Hepatocyte (in vitro differentiated cells): ENCODE measurements around the gene BARHL1. TPM values are rescaled to one million over a fixed set of nuclear protein-coding genes. Genes with fewer than 3 reads are reported as not detected.

Source experiments
- DNase-seq: peaks from one replicate; pipeline ENCODE4 v3.0.0-alpha.2; 2016; ENCODE audit warnings: low spot score
- H2AFZ ChIP-seq: fragments of 200-600 bp; sonication (generic); 2 replicates; pipeline ENCODE4 v1.6.0; 2016; ENCODE audit warnings: antibody characterized with exemption, mild to moderate bottlenecking
- H3K27ac ChIP-seq: fragments of 200-600 bp; sonication (generic); 2 replicates; pipeline ENCODE4 v1.5.1; 2016; ENCODE audit warnings: mild to moderate bottlenecking
- H3K27me3 ChIP-seq: fragments of 200-600 bp; sonication (generic); 2 replicates; pipeline ENCODE4 v1.6.1; 2016
- H3K36me3 ChIP-seq: fragments of 200-600 bp; sonication (generic); replicated peaks from 2 replicates; pipeline ENCODE4 v1.5.1; 2016; ENCODE audit warnings: low read depth; ENCODE audit not compliant: insufficient read depth
- H3K4me1 ChIP-seq: fragments of 200-600 bp; sonication (generic); 2 replicates; pipeline ENCODE4 v1.5.1; 2016; ENCODE audit warnings: mild to moderate bottlenecking, moderate library complexity; ENCODE audit not compliant: insufficient read depth
- H3K4me2 ChIP-seq: fragments of 200-600 bp; sonication (generic); 2 replicates; pipeline ENCODE4 v1.6.0; 2016
- H3K4me3 ChIP-seq: fragments of 200-600 bp; sonication (generic); 2 replicates; pipeline ENCODE4 v1.5.1; 2016; ENCODE audit warnings: mild to moderate bottlenecking
- H3K79me2 ChIP-seq: fragments of 200-600 bp; sonication (generic); 2 replicates; pipeline ENCODE4 v1.6.0; 2017; ENCODE audit warnings: mild to moderate bottlenecking
- H3K9me2 ChIP-seq: fragments of 200-600 bp; sonication (generic); replicated peaks from 2 replicates; pipeline ENCODE4 v1.6.0; 2017; ENCODE audit warnings: mild to moderate bottlenecking; ENCODE audit not compliant: insufficient read depth
- H3K9me3 ChIP-seq: fragments of 200-600 bp; sonication (generic); 2 replicates; pipeline ENCODE4 v1.5.1; 2016; ENCODE audit warnings: low read depth, mild to moderate bottlenecking
- H4K20me1 ChIP-seq: fragments of 200-600 bp; sonication (generic); 2 replicates; pipeline ENCODE4 v1.6.0; 2016; ENCODE audit warnings: mild to moderate bottlenecking; ENCODE audit not compliant: insufficient read depth, poor library complexity, severe bottlenecking
- CTCF ChIP-seq: fragments of 200-600 bp; sonication (generic); IDR thresholded peaks from 2 replicates; pipeline ENCODE4 v1.5.1; 2016; ENCODE audit warnings: antibody characterized with exemption, mild to moderate bottlenecking; ENCODE audit not compliant: poor library complexity
- EZH2 ChIP-seq: fragments of 200-600 bp; sonication (generic); IDR thresholded peaks from 2 replicates; pipeline ENCODE4 v1.6.1; 2016; ENCODE audit warnings: antibody characterized with exemption, mild to moderate bottlenecking, borderline replicate concordance
- EZH2phosphoT487 ChIP-seq: fragments of 200-600 bp; sonication (generic); IDR thresholded peaks from one replicate; pipeline ENCODE4 v1.6.1; 2018; ENCODE audit warnings: antibody characterized with exemption, mild to moderate bottlenecking, low read depth, moderate library complexity; ENCODE audit not compliant: unreplicated experiment, severe bottlenecking
- WGBS: methylation state at CpG from one replicate; pipeline ENCODE4 v1.1.6; 2016; ENCODE audit warnings: low lambda C conversion rate; ENCODE audit errors: missing lambda C conversion rate; 5-methylcytosine and 5-hydroxymethylcytosine counted together
- polyA plus RNA-seq: library from polyadenylated mRNA; unstranded; fragments of >200 nt; fragmentation: Nextera tagmentation; extraction: Ambion mirVana; gene quantifications from 2 replicates; pipeline ENCODE4 v1.2.1, GENCODE V29; 2016
- total RNA-seq: library from RNA; depleted of rRNA; stranded (reverse); fragments of >200 nt; gene quantifications from 2 replicates; pipeline ENCODE4 v1.2.3, GENCODE V29; 2014

Gene BARHL1
- total and polyA plus RNA-seq, 2 experiments from 2014 or later = not detected

- no peaks in the 10 kb centered on the region for H3K36me3 ChIP-seq
- H3K9me2 ChIP-seq = no peaks in the 10 kb centered on the region
- no peaks in the 10 kb centered on the region for H3K9me3 ChIP-seq
- H3K4me1 ChIP-seq = peaks cover 11% of the 10 kb centered on the region
- H3K4me2 ChIP-seq = peak overlapping the region; percentile 76
- no peaks in the 10 kb centered on the region for H4K20me1 ChIP-seq
- H3K27me3 ChIP-seq = no peaks in the 10 kb centered on the region
- 93% methylated on average over 9 of the region's 9 CpGs for WGBS
- DNase-seq = no peak
- TF ChIP-seq EZH2 = no peak
- TF ChIP-seq EZH2phosphoT487 = no peak
- TF ChIP-seq CTCF = no peak
- H3K4me3 ChIP-seq = no peak overlapping the region
- no peak overlapping the region for H3K27ac ChIP-seq
- no peaks in the 10 kb centered on the region for H3K79me2 ChIP-seq
- H2AFZ ChIP-seq = no peak overlapping the region
Observed at GRCh38 chr9:132545578-132545977, 36.8 kb upstream of the BARHL1 start.

GRCh38 chr9:132546148-132547051 is 36.0 kb upstream of the BARHL1 start:
- Histone ChIP-seq H3K27me3 (no peaks in the 10 kb centered on the region), H2AFZ (peak overlapping the region; percentile 74)

GRCh38 chr9:132547052-132547431 is 35.4 kb upstream of the BARHL1 start:
- H3K4me3 ChIP-seq = no peak overlapping the region
- peaks cover 11% of the 10 kb centered on the region for H3K4me1 ChIP-seq
- no peaks in the 10 kb centered on the region for H3K27me3 ChIP-seq
- H4K20me1 ChIP-seq = no peaks in the 10 kb centered on the region
- WGBS = 81% methylated on average over 7 of the region's 7 CpGs
- H3K4me2 ChIP-seq = peak overlapping the region; percentile 76
- TF ChIP-seq CTCF (no peak), EZH2 (no peak), EZH2phosphoT487 (no peak)
- no peaks in the 10 kb centered on the region for H3K79me2 ChIP-seq
- no peak overlapping the region for H3K27ac ChIP-seq
- DNase-seq = no peak
- H3K9me2 ChIP-seq = no peaks in the 10 kb centered on the region
- H3K9me3 ChIP-seq = no peaks in the 10 kb centered on the region
- H3K36me3 ChIP-seq = no peaks in the 10 kb centered on the region
- H2AFZ ChIP-seq = no peak overlapping the region

More at GRCh38 chr9:132546148-132547051, 36.0 kb upstream of the BARHL1 start:
- Histone ChIP-seq H4K20me1 (no peaks in the 10 kb centered on the region), H3K79me2 (no peaks in the 10 kb centered on the region), H3K9me3 (no peaks in the 10 kb centered on the region), H3K4me1 (peaks cover 11% of the 10 kb centered on the region), H3K9me2 (no peaks in the 10 kb centered on the region), H3K4me2 (peak overlapping the region; percentile 76), H3K27ac (no peak overlapping the region), H3K36me3 (no peaks in the 10 kb centered on the region), H3K4me3 (peak overlapping the region; percentile 2)
- peak; percentile 64 for DNase-seq
- TF ChIP-seq CTCF (peak; percentile 47), EZH2phosphoT487 (no peak)
- WGBS = 6% methylated on average over 27 of the region's 27 CpGs
